K562 (cell line): ENCODE data around the gene TXNRD3. TPM values are rescaled to one million over a fixed set of nuclear protein-coding genes. Genes with fewer than 3 reads are reported as not detected.

Experiments
- ATAC-seq: fragments of 200-7000 bp; cut with Tn5 transposase; 3 replicates; pipeline ENCODE4 v1.9.1; 2020; ENCODE audit warnings: moderate library complexity
- BruUV-seq: library from RNA; stranded (reverse); fragments of 400-500 nt; replicated peaks from 2 replicates; lab custom pipeline; 2021; lab: Mats Ljungman, UMichigan
- CTCF ChIA-PET: fragments of 300-600 bp; formaldehyde crosslinking; extraction: SDS; loops from one replicate; lab custom pipeline; 2021; ENCODE audit warnings: low intra/inter-chr PET ratio; lab: Yijun Ruan, JAX
- POLR2A ChIA-PET: fragments of 300-600, 350-650 bp; sonication (Branson Sonifier 250); formaldehyde crosslinking; extraction: SDS; loops from one replicate; lab custom pipeline; 2021; ENCODE audit warnings: antibody characterized with exemption, inconsistent platforms; lab: Yijun Ruan, JAX
- DNase-seq, 4 experiments: peaks; one replicate each; pipeline versions ENCODE4 v3.0.0 to v3.0.0-alpha.2; 2011 to 2018; ENCODE audit warnings: low spot score in 3 of 4, mixed read lengths in 3 of 4; ENCODE audit errors: extremely low read depth in 1 of 4
- FAIRE-seq: peaks from 2 replicates; lab custom pipeline; 2011; peaks lifted over from hg19 to GRCh38; lab: Jason Lieb, UNC
- H2AFZ ChIP-seq: 2 replicates; pipeline ENCODE4 v1.6.0; 2011; ENCODE audit warnings: low read depth, low read length, control low read depth, inconsistent platforms
- H3K27ac ChIP-seq: fragments of 200-600 bp; 3 replicates; pipeline ENCODE4 v1.8.0; 2011; ENCODE audit warnings: low read depth, mild to moderate bottlenecking, control low read depth, inconsistent platforms, low read length, moderate library complexity, mixed read lengths; ENCODE audit errors: extremely low read depth
- H3K27me3 ChIP-seq, 2 experiments: fragments of 300-600 bp in 1 of 2; 2 replicates in 1 of 2; 3 replicates in 1 of 2; pipeline versions ENCODE4 v1.6.0 to v1.8.0; 2011; ENCODE audit warnings: inconsistent platforms in 2 of 2, low read length in 2 of 2, mild to moderate bottlenecking in 1 of 2, mixed read lengths in 1 of 2, moderate library complexity in 1 of 2; ENCODE audit not compliant: control insufficient read depth in 2 of 2, insufficient read depth in 2 of 2
- H3K36me3 ChIP-seq: fragments of 300-600 bp; 3 replicates; pipeline ENCODE4 v1.8.0; 2011; ENCODE audit warnings: mild to moderate bottlenecking, low read length, inconsistent platforms; ENCODE audit not compliant: control insufficient read depth, insufficient read depth
- H3K4me1 ChIP-seq, 2 experiments: fragments of 200-600 bp in 1 of 2; replicated peaks in 1 of 2; 2 replicates in 1 of 2; 3 replicates in 1 of 2; pipeline versions ENCODE4 v1.5.1 to v1.8.0; 2011; ENCODE audit warnings: inconsistent platforms in 2 of 2, low read length in 2 of 2, mild to moderate bottlenecking in 1 of 2, mixed read lengths in 1 of 2, moderate library complexity in 1 of 2; ENCODE audit not compliant: control insufficient read depth in 2 of 2, insufficient read depth in 2 of 2
- H3K4me2 ChIP-seq: 2 replicates; pipeline ENCODE4 v1.6.1; 2011; ENCODE audit warnings: low read length, control low read depth, inconsistent platforms, mixed read lengths; ENCODE audit not compliant: insufficient read depth
- H3K4me3 ChIP-seq: fragments of 200-600 bp; sonication (generic), shearing (Covaris generic); 2 replicates; pipeline ENCODE4 v1.5.1; 2016; ENCODE audit warnings: control low read depth, inconsistent platforms
- H3K79me2 ChIP-seq: fragments of 200-600 bp; 3 replicates; pipeline ENCODE4 v1.8.0; 2011; ENCODE audit warnings: low read length, inconsistent platforms; ENCODE audit not compliant: control insufficient read depth, insufficient read depth
- H3K9ac ChIP-seq, 2 experiments: 2 replicates each; pipeline versions ENCODE4 v1.6.0 to v1.6.1; 2011; ENCODE audit warnings: low read depth in 2 of 2, low read length in 2 of 2, control low read depth in 1 of 2, inconsistent platforms in 1 of 2, mild to moderate bottlenecking in 1 of 2, mixed read lengths in 1 of 2; ENCODE audit not compliant: insufficient read depth in 1 of 2
- H3K9me1 ChIP-seq: one replicate; pipeline ENCODE4 v1.6.0; 2011; ENCODE audit warnings: inconsistent platforms, mild to moderate bottlenecking, low read length, moderate library complexity; ENCODE audit not compliant: control insufficient read depth, insufficient read depth
- H3K9me3 ChIP-seq: replicated peaks from 2 replicates; pipeline ENCODE4 v1.5.1; 2011; ENCODE audit warnings: low read depth, low read length, inconsistent platforms; ENCODE audit not compliant: control insufficient read depth, insufficient read depth
- H4K20me1 ChIP-seq: replicated peaks from 2 replicates; pipeline ENCODE4 v1.6.1; 2011; ENCODE audit warnings: low read length, inconsistent platforms, mixed read lengths; ENCODE audit not compliant: control insufficient read depth, insufficient read depth
- BHLHE40 ChIP-seq: IDR thresholded peaks from 2 replicates; pipeline ENCODE4 v1.6.1; 2011; ENCODE audit warnings: low read length, improper control_type of control experiment
- CBFA2T3 ChIP-seq: fragments of 450-650 bp; IDR thresholded peaks from 2 replicates; pipeline ENCODE4 v1.6.1; 2017
- HDAC6 ChIP-seq: IDR thresholded peaks from 2 replicates; pipeline ENCODE4 v1.6.1; 2012; ENCODE audit warnings: low read depth, mild to moderate bottlenecking, control low read depth, inconsistent platforms, low read length, moderate library complexity
- KLF16 ChIP-seq: IDR thresholded peaks from 2 replicates; pipeline ENCODE4 v1.6.1; 2016; ENCODE audit warnings: antibody characterized with exemption
- KLF6 ChIP-seq: fragments of 250-450 bp; sonication (Bioruptor Pico); IDR thresholded peaks from 2 replicates; pipeline ENCODE4 v1.4.0; 2020; ENCODE audit warnings: mild to moderate bottlenecking, moderate library complexity, borderline replicate concordance
- PCBP1 ChIP-seq: fragments of 200-400 bp; formaldehyde crosslinking; IDR thresholded peaks from 2 replicates; pipeline ENCODE4 v1.6.1; 2018; ENCODE audit warnings: mild to moderate bottlenecking, low read depth, low read length; ENCODE audit not compliant: poor library complexity, severe bottlenecking
- ZBTB7A ChIP-seq: IDR thresholded peaks from 2 replicates; pipeline ENCODE4 v1.6.1; 2011; ENCODE audit warnings: low read depth, mild to moderate bottlenecking, low read length, moderate library complexity, borderline replicate concordance; ENCODE audit not compliant: control insufficient read depth
- ZNF165 ChIP-seq: fragments of 250-450 bp; sonication (Bioruptor Pico); IDR thresholded peaks from 2 replicates; pipeline ENCODE4 v1.4.0; 2020; ENCODE audit warnings: borderline replicate concordance
- WGBS: fragments of 100-300 bp; shearing (Covaris generic); methylation state at CpG from one replicate; pipeline ENCODE4 v1.1.6; 2016; ENCODE audit warnings: low coverage, mixed read lengths; ENCODE audit not compliant: insufficient coverage; ENCODE audit errors: missing lambda C conversion rate; 5-methylcytosine and 5-hydroxymethylcytosine counted together
- in situ Hi-C: fragments of 300-500 bp; cut with MboI; formaldehyde crosslinking; loops from 4 replicates; pipeline ENCODE4 v1.15.0; 2018; ENCODE audit warnings: inconsistent platforms, mixed read lengths
- intact Hi-C: fragments of 100-400 bp; cut with micrococcal nuclease; formaldehyde crosslinking; loops from 2 replicates; pipeline ENCODE4 v1.14.2; 2022
- polyA plus RNA-seq, 8 experiments: library from polyadenylated mRNA; depleted of rRNA in 4 of 8; stranded (reverse) in 5 of 8; unstranded in 3 of 8; fragments of >200 nt; fragmentation: Nextera tagmentation in 2 of 8; fragmentation: Illumina TruSeq in 1 of 8; extraction: Ambion mirVana in 2 of 8; extraction: Trizol in 1 of 8; gene quantifications; 2 replicates each; pipeline versions ENCODE4 v1.2.1 to v1.2.3, GENCODE V29; 2011 to 2014; ENCODE audit warnings: inconsistent platforms in 1 of 8, missing spikeins in 1 of 8
- total RNA-seq, 7 experiments: library from RNA; depleted of rRNA in 6 of 7; stranded (reverse); fragments of >200 nt in 6 of 7; fragmentation: Illumina TruSeq in 2 of 7; extraction: Trizol in 2 of 7; gene quantifications; 2 replicates each; pipeline versions ENCODE4 v1.2.1 to v1.2.3, GENCODE V29; 2011 to 2021; ENCODE audit warnings: low replicate concordance in 1 of 7
- TF ChIP-seq, protein P1 (sequence below): IDR thresholded peaks from 2 replicates; pipeline ENCODE4 v1.6.1; 2011; ENCODE audit warnings: borderline replicate concordance, low read depth, mild to moderate bottlenecking, moderate library complexity, low read length; ENCODE audit not compliant: insufficient read depth, poor library complexity, severe bottlenecking
- TF ChIP-seq, protein P2 (sequence below), 2 experiments: fragments of 450-650 bp in 1 of 2; sonication (generic) in 1 of 2; formaldehyde crosslinking; conservative IDR thresholded peaks; 2 replicates each; pipeline versions ENCODE4 v1.4.0 to v1.8.1; 2020 to 2022; ENCODE audit warnings: mild to moderate bottlenecking in 1 of 2, missing genetic modification reagents in 1 of 2
- TF ChIP-seq, protein P3 (sequence below): IDR thresholded peaks from 2 replicates; pipeline ENCODE4 v1.6.1; 2012; ENCODE audit warnings: low read depth, low read length, improper control_type of control experiment, borderline replicate concordance

TXNRD3 gene
- total and polyA plus RNA-seq, 9 of the 15 experiments (the other 6 are each of a cell fraction or from before 2014, with no cell fraction given) = 0.96 to 2.3 (median 1.7) TPM

DNA sequence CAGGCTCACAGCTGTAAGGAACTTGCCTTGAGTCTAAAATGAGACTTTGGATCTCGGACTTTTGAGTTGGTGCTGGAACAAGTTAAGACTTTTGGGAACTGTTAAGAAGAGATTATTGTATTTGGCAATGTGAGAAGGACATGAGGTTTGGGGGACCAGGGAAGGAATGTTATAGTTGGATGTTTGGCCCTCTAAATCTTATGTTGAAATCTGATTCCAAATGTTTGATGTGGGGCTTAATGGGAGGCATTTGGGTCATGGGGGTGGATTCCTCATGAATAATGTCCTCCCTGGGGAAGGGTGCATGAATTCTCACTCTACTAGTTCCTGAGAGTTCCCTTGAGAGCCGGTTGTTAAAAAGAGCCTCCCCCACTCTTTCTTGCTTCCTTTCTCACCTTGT, 30.6 kb upstream of the TXNRD3 start:
- peaks cover 0 to 5% of the 10 kb centered on the region in 2 experiments; a peak in 2 of 5 replicates for H3K27me3 ChIP-seq
- H3K79me2 ChIP-seq = no peaks in the 10 kb centered on the region
- H2AFZ ChIP-seq = no peak overlapping the region
- DNase-seq = no peak
- H3K27ac ChIP-seq = no peak overlapping the region
- H3K9ac ChIP-seq = no peak overlapping the region
- no peaks in the 10 kb centered on the region for H3K9me1 ChIP-seq
- no peak overlapping the region for H3K4me2 ChIP-seq
- FAIRE-seq = no peak
- no peak overlapping the region for H3K4me3 ChIP-seq
- H4K20me1 ChIP-seq = no peaks in the 10 kb centered on the region
- no TSS peak for BruUV-seq
- POLR2A ChIA-PET = interaction anchor here (0.6 kb wide), 1 partner anchor 60 kb away, joined by 5 read pairs; no protein-coding TSS in a partner anchor
- CTCF ChIA-PET = no interaction called here
- H3K36me3 ChIP-seq = no peaks in the 10 kb centered on the region
- 0% methylated on average over 1 of the region's 2 CpGs for WGBS
- no peak for ATAC-seq
- no peaks in the 10 kb centered on the region for H3K9me3 ChIP-seq
- intact Hi-C loops (loop anchor here (10.0 kb wide), 1 partner anchor 299 kb away; the partner anchor contains the start of gene PLXNA1), in situ Hi-C loops (no loop called here)
- no peaks in the 10 kb centered on the region for H3K4me1 ChIP-seq
- TF ChIP-seq, protein P1, sequence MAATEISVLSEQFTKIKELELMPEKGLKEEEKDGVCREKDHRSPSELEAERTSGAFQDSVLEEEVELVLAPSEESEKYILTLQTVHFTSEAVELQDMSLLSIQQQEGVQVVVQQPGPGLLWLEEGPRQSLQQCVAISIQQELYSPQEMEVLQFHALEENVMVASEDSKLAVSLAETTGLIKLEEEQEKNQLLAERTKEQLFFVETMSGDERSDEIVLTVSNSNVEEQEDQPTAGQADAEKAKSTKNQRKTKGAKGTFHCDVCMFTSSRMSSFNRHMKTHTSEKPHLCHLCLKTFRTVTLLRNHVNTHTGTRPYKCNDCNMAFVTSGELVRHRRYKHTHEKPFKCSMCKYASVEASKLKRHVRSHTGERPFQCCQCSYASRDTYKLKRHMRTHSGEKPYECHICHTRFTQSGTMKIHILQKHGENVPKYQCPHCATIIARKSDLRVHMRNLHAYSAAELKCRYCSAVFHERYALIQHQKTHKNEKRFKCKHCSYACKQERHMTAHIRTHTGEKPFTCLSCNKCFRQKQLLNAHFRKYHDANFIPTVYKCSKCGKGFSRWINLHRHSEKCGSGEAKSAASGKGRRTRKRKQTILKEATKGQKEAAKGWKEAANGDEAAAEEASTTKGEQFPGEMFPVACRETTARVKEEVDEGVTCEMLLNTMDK = no peak
- TF ChIP-seq ZNF165 (CRISPR knock-in tag) = no peak
- TF ChIP-seq KLF16 = no peak
- TF ChIP-seq, protein P2, sequence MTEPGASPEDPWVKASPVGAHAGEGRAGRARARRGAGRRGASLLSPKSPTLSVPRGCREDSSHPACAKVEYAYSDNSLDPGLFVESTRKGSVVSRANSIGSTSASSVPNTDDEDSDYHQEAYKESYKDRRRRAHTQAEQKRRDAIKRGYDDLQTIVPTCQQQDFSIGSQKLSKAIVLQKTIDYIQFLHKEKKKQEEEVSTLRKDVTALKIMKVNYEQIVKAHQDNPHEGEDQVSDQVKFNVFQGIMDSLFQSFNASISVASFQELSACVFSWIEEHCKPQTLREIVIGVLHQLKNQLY (CRISPR knock-in tag; conservative IDR thresholded peaks at IDR 0.05) = no peak
- TF ChIP-seq BHLHE40 = no peak
- TF ChIP-seq HDAC6 = no peak
- TF ChIP-seq CBFA2T3 = no peak
- no peak for TF ChIP-seq KLF6
- TF ChIP-seq ZBTB7A = no peak
- TF ChIP-seq PCBP1 = no peak
- TF ChIP-seq, protein P3, sequence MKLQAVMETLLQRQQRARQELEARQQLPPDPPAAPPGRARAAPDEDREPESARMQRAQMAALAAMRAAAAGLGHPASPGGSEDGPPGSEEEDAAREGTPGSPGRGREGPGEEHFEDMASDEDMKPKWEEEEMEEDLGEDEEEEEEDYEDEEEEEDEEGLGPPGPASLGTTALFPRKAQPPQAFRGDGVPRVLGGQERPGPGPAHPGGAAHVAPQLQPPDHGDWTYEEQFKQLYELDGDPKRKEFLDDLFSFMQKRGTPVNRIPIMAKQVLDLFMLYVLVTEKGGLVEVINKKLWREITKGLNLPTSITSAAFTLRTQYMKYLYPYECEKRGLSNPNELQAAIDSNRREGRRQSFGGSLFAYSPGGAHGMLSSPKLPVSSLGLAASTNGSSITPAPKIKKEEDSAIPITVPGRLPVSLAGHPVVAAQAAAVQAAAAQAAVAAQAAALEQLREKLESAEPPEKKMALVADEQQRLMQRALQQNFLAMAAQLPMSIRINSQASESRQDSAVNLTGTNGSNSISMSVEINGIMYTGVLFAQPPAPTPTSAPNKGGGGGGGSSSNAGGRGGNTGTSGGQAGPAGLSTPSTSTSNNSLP = no peak
